Suprapubic skin (tissue), 4 donors: Measurements from ENCODE around the gene ARHGAP10.

Source experiments
- POLR2A ChIP-seq, 2 donors: fragments of 450-650 bp; IDR thresholded peaks; one replicate each; pipeline ENCODE4 v1.6.1; 2017; ENCODE audit warnings: antibody characterized with exemption in 2 of 2, mild to moderate bottlenecking in 2 of 2, moderate library complexity in 2 of 2
- POLR2AphosphoS5 ChIP-seq, 3 donors: sonication (generic); formaldehyde crosslinking; IDR thresholded peaks; one replicate each; pipeline ENCODE4 v1.6.1; 2017; ENCODE audit warnings: antibody characterized with exemption in 3 of 3

DNA sequence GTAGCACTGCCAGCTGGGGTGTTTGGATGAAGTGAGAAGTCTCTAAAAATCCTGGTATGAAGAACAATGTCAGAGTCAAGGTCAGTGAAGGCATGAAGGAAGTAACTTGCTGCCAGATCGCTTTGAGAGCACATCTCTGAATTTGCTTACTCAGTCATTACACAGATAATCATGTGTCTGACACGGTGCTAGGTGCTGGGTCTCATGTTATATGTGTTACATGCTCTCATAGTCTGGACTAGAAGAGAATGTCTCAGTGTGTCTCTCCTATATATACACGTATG is 337.9 kb downstream of the ARHGAP10 start:
- TF ChIP-seq POLR2A (IDR thresholded peaks at IDR 0.05) (no peak), POLR2AphosphoS5 (IDR thresholded peaks at IDR 0.05) (no peak)
